GM12873 (cell line): ENCODE results near the gene ZNF143.

ENCODE experiments used
- TF ChIP-seq, protein P1 (sequence below): IDR thresholded peaks from 2 replicates; pipeline ENCODE4 v1.5.1; 2012; ENCODE audit warnings: low read depth, mild to moderate bottlenecking, moderate library complexity, low read length, control low read depth; ENCODE audit not compliant: insufficient read depth; ENCODE audit errors: missing control alignments

The ZNF143 gene

DNA sequence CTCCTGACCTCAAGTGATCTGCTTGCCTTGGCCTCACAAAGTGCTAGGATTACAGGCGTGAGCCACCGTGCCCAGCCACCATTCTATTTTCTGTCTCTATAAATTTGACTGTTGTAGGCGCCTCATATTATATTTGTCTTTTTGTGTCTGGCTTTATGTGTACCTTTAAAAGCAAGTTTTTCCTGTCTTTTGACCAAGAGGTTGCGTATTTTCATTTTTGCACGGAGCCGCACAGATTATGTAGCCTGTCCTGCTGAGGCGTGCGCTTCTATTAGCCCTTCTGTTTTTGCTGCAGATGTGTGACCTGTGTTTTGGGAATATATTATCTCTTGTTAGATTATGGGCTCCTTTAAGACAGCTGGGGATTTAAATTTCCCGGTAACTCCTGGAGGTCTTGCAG is 72.2 kb downstream of the ZNF143 start:
- TF ChIP-seq, protein P1, sequence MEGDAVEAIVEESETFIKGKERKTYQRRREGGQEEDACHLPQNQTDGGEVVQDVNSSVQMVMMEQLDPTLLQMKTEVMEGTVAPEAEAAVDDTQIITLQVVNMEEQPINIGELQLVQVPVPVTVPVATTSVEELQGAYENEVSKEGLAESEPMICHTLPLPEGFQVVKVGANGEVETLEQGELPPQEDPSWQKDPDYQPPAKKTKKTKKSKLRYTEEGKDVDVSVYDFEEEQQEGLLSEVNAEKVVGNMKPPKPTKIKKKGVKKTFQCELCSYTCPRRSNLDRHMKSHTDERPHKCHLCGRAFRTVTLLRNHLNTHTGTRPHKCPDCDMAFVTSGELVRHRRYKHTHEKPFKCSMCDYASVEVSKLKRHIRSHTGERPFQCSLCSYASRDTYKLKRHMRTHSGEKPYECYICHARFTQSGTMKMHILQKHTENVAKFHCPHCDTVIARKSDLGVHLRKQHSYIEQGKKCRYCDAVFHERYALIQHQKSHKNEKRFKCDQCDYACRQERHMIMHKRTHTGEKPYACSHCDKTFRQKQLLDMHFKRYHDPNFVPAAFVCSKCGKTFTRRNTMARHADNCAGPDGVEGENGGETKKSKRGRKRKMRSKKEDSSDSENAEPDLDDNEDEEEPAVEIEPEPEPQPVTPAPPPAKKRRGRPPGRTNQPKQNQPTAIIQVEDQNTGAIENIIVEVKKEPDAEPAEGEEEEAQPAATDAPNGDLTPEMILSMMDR, result no peak

DNA sequence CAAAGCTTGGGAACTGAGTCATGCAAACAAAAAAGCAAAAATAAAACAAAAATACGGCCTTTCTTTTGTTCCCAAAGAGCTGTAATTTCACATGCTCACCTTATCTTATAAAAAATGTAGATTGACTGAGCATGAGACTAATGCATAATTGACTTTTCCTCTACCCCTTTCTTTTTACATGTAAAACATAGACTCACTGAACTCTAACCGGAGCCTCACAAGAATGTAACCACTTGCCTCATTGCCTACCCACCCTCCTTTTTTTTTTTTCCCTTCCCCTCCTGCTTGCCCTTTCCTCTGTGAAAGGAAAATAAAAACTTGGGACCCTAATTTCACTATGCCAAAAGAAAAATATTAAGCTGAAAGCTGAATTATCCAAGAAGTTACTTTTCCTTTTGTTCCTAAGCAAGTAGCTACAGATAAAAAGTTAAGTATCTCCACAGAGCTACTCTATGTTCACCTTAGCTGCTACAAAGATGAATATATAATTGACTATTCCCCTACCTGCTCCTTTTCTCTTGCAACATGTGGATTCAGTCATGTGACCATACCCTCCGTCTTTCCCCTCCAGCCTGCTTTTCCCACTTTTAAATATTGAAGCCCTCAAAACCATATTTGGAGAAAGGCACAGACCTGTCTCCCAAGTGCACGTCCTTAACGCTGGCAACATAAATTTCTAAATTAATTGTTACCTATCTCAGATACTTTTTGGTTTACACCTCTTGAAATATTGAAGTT is 73.1 kb downstream of the ZNF143 start:
- TF ChIP-seq, protein P1, result no peak

DNA sequence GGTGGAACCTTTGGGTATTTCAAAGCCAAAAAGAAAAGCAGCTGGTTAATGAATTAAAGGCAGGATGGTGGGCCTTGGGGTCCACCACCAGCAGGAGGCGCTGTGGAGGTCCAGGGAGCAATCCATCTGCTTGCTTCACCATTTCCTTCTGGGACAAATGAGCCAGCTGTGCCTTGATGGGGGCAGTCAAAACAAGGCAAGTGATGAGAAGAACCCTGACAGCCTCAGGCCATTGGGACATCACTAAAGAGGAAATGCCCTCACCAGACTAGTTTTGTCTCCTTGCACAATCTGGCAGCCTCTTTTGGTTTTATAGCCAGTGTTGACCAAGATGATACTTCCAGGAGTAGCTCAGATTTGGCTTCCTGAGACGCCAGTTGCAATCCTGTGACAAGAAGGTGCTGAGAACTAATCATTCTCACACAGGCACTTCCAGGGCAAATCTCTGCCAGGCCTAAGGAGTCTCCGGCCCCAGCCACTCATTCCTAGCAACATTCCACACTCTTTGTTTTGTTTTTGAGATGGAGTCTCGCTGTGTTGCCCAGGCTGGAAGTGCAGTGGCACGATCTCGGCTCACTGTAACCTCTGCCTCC is 74.5 kb downstream of the ZNF143 start:
- TF ChIP-seq, protein P1, result peak; percentile 97

DNA sequence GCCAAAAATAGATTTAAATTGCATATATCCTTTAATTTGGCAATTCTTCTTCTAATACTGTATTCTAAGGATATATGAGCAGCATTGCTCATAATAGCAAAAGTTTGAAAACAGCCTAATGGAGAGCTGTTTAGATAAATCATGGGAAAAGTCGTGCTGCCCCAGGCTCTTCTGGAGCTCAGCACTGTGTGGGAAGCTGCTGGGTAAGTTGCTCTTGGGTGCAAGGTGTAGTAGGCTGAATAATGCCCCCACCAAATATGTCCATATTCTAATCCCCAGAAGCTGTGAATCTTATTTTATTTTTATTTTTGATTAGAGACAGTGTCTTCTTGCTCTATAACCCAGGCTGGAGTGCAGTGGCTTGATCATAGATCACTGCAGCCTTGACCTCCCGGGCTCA is 77.7 kb downstream of the ZNF143 start:
- TF ChIP-seq, protein P1, result no peak

DNA sequence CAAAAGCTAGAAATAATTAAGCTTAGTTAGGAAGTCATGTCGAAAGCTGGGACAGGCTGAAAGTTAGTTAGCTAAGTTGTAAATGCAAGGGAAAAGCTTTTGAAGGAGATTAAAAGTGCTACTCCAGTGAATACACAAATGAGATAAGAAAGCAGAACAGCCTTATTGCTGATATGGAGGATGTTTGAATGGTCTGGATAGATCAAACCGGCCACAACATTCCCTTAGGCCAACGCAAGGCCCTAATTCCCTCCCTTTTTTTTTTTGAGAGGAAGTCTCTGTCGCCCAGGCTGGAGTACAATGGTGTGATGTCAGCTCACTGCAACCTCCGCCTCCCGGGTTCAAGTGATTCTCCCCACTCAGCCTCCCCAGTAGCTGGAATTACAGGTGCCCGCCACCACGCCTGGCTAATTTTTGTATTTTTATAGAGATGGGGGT is 89.4 kb downstream of the ZNF143 start:
- TF ChIP-seq, protein P1, result no peak

DNA sequence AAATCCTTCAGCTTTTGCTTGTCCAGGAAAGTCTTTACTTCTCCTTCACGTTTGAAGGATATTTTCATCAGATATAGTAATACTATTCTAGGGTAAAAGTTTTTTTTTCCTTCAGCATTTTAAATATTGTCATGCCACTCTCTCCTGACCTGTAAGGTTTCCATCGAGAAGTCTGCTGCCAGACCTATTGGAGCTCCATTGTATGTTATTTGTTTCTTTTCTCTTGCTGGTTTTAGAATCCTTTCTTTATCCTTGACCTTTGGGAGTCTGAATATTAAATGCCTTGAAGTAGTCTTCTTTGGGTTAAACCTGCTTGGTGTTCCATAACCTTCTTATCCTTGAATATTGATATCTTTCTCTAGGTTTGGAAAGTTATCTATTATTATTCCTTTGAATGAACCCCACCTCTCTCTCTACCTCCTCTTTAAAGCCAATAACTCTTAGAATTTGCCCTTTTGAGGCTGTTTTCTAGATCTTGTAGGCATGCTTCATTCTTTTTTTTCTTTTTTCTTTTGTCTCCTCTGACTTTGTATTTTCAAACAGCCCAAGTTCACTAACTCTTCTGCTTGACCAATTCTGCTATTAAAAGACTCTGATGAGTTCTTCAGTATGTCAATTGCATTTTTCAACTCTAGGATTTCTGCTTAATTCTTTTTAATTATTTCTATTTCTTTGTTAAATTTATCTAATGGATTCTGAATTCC is 100.6 kb downstream of the ZNF143 start:
- TF ChIP-seq, protein P1, result no peak

DNA sequence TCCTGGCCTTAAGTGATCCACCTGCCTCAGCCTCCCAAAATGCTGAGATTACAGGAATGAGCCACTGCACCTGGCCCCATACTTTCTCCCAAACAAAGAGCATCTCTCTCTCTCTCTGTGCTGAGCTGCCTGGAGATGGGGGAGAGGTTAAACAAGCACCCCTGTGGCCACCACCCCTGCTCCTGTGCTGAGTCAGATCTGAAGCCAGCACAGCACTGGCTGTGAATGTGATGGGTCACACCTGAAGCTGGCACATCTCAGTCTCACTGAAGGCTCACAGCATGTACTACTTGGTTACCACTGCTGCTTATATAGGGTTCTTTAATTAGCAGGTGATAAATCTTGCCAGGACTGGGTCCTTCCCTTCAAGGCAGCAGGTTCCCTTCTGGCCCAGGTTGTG is 101.9 kb downstream of the ZNF143 start:
- TF ChIP-seq, protein P1, result no peak
